Astrocyte of the spinal cord (primary cell): ENCODE data around the gene LSM5.

Experiments
- DNase-seq: peaks from one replicate; pipeline ENCODE4 v3.0.0; 2011; ENCODE audit warnings: low read depth, low spot score
- H3K4me3 ChIP-seq: 2 replicates; pipeline ENCODE4 v1.5.1; 2011; ENCODE audit warnings: low read depth, mild to moderate bottlenecking, low read length, moderate library complexity
- CTCF ChIP-seq: IDR thresholded peaks from 2 replicates; pipeline ENCODE4 v1.5.1; 2012; ENCODE audit warnings: low read depth, mild to moderate bottlenecking, low read length, inconsistent platforms
- in situ Hi-C: cut with HindIII; loops from 2 replicates; pipeline ENCODE4 v1.10.0; 2017; ENCODE audit warnings: low sequenced_read_pairs

LSM5 gene

GRCh38 chr7:32513210-32513609 is 23.0 kb upstream of the LSM5 start:
- in situ Hi-C loops, result no loop called here

GRCh38 chr7:32511791-32512190 is 21.6 kb upstream of the LSM5 start:
- TF ChIP-seq CTCF, result no peak
- no peak for DNase-seq
- in situ Hi-C loops, result no loop called here
- no peak overlapping the region for H3K4me3 ChIP-seq

More at GRCh38 chr7:32513210-32513609, 23.0 kb upstream of the LSM5 start:
- no peak overlapping the region for H3K4me3 ChIP-seq
- DNase-seq, result no peak
- TF ChIP-seq CTCF, result no peak

GRCh38 chr7:32507414-32507813 is 17.2 kb upstream of the LSM5 start:
- DNase-seq, result peak; percentile 17
- in situ Hi-C loops, result no loop called here
- H3K4me3 ChIP-seq, result no peak overlapping the region
- TF ChIP-seq CTCF, result no peak

GRCh38 chr7:32506266-32507054 is 16.3 kb upstream of the LSM5 start:
- DNase-seq, result peak; percentile 86
- TF ChIP-seq CTCF, result no peak
- peak overlapping the region; percentile 6 for H3K4me3 ChIP-seq
- in situ Hi-C loops, result no loop called here

- in situ Hi-C loops, result no loop called here
- TF ChIP-seq CTCF, result no peak
- no peak overlapping the region for H3K4me3 ChIP-seq
- no peak for DNase-seq
Measured at GRCh38 chr7:32502728-32503127, 12.5 kb upstream of the LSM5 start.

- in situ Hi-C loops, result no loop called here
- no peak for TF ChIP-seq CTCF
- DNase-seq, result peak; percentile 55
- H3K4me3 ChIP-seq, result no peak overlapping the region
Measured at GRCh38 chr7:32501522-32501921, 11.3 kb upstream of the LSM5 start.
